ACHN (cell line): ENCODE data around the gene SLC30A2.

ENCODE experiments used
- DNase-seq: peaks from one replicate; pipeline ENCODE4 v3.0.0-alpha.2; 2015
- in situ Hi-C: cut with HindIII; loops from 2 replicates; pipeline ENCODE4 v1.10.0; 2017; ENCODE audit warnings: low sequenced_read_pairs, low pct_ligation_motif_present, low pct_unique_long_range_greater_than_20kb

SLC30A2 gene

GRCh38 chr1:25991937-25992688 is 53.8 kb downstream of the SLC30A2 start:
- in situ Hi-C loops: no loop called here
- no peak for DNase-seq

- in situ Hi-C loops: no loop called here
- no peak for DNase-seq
Observed at GRCh38 chr1:25990702-25991395, 55.1 kb downstream of the SLC30A2 start.

- in situ Hi-C loops: no loop called here
- no peak for DNase-seq
Observed at GRCh38 chr1:25990251-25990650, 55.7 kb downstream of the SLC30A2 start.

- in situ Hi-C loops: no loop called here
- DNase-seq: peak; percentile 8
Observed at GRCh38 chr1:25989440-25990234, 56.3 kb downstream of the SLC30A2 start.

GRCh38 chr1:25987951-25988350 is 58.0 kb downstream of the SLC30A2 start:
- in situ Hi-C loops: no loop called here
- no peak for DNase-seq
